ENCODE measurements around the gene EHD2.
"Not testable (repeated sequence)": the region's sequence is repeated elsewhere in the genome, so short reads cannot be mapped to it uniquely, and the experiment has no call there.

Gene EHD2

GRCh38 chr19:47703301-47703700 is 9.9 kb upstream of the EHD2 start:
- Mint-ChIP-seq H3K27me3 (ENCODE audit: low read depth, poor library complexity) (peaks cover 19% of the 10 kb centered on the region), H3K9me3 (no peaks in the 10 kb centered on the region), H3K36me3 (ENCODE audit: low read depth) (peaks cover 28% of the 10 kb centered on the region), H3K4me3 (no peak overlapping the region), H3K4me1 (peaks cover 4% of the 10 kb centered on the region), H3K27ac (no peak overlapping the region)
- DNase-seq = no peak
- TF ChIP-seq CTCF (IDR thresholded peaks at IDR 0.05) = no peak

GRCh38 chr19:47704024-47704423 is 9.2 kb upstream of the EHD2 start:
- Mint-ChIP-seq H3K9me3 (no peaks in the 10 kb centered on the region), H3K27ac (no peak overlapping the region), H3K27me3 (ENCODE audit: low read depth, poor library complexity) (peaks cover 23% of the 10 kb centered on the region), H3K4me1 (peaks cover 4% of the 10 kb centered on the region), H3K36me3 (ENCODE audit: low read depth) (peaks cover 28% of the 10 kb centered on the region), H3K4me3 (no peak overlapping the region)
- TF ChIP-seq CTCF (IDR thresholded peaks at IDR 0.05) = no peak
- no peak for DNase-seq

- DNase-seq = no peak
- Mint-ChIP-seq H3K4me3 (no peak overlapping the region), H3K36me3 (ENCODE audit: low read depth) (peaks cover 28% of the 10 kb centered on the region), H3K9me3 (no peaks in the 10 kb centered on the region), H3K27ac (no peak overlapping the region), H3K4me1 (peaks cover 4% of the 10 kb centered on the region), H3K27me3 (ENCODE audit: low read depth, poor library complexity) (peaks cover 28% of the 10 kb centered on the region)
- no peak for TF ChIP-seq CTCF (IDR thresholded peaks at IDR 0.05)
These were observed 8.6 kb upstream of the EHD2 start for GRCh38 chr19:47704656-47705055.

- H3K4me3 Mint-ChIP-seq = no peak overlapping the region
- peak; percentile 69 for TF ChIP-seq CTCF (IDR thresholded peaks at IDR 0.05)
- DNase-seq = peak; percentile 76
- peaks cover 16% of the 10 kb centered on the region for H3K36me3 Mint-ChIP-seq (ENCODE audit: low read depth)
- H3K9me3 Mint-ChIP-seq = peaks cover 5% of the 10 kb centered on the region
- peaks cover 4% of the 10 kb centered on the region for H3K4me1 Mint-ChIP-seq
- H3K27ac Mint-ChIP-seq = peak overlapping the region; percentile 39
- peaks cover 47% of the 10 kb centered on the region for H3K27me3 Mint-ChIP-seq (ENCODE audit: low read depth, poor library complexity)
These were observed 5.9 kb upstream of the EHD2 start for GRCh38 chr19:47707135-47707925.

GRCh38 chr19:47711652-47712242 is 1.5 kb upstream of the EHD2 start:
- no peaks in the 10 kb centered on the region for H3K36me3 Mint-ChIP-seq (ENCODE audit: low read depth)
- no peaks in the 10 kb centered on the region for H3K4me1 Mint-ChIP-seq
- TF ChIP-seq CTCF (IDR thresholded peaks at IDR 0.05) = no peak
- H3K27ac Mint-ChIP-seq = no peak overlapping the region
- no peak overlapping the region for H3K4me3 Mint-ChIP-seq
- peaks cover 71% of the 10 kb centered on the region for H3K27me3 Mint-ChIP-seq (ENCODE audit: low read depth, poor library complexity)
- peaks cover 32% of the 10 kb centered on the region for H3K9me3 Mint-ChIP-seq
- DNase-seq = no peak

- Mint-ChIP-seq H3K36me3 (ENCODE audit: low read depth) (no peaks in the 10 kb centered on the region), H3K4me3 (no peak overlapping the region), H3K27ac (no peak overlapping the region), H3K4me1 (peaks cover 6% of the 10 kb centered on the region), H3K9me3 (peaks cover 39% of the 10 kb centered on the region), H3K27me3 (ENCODE audit: low read depth, poor library complexity) (peaks cover 52% of the 10 kb centered on the region)
- TF ChIP-seq CTCF (IDR thresholded peaks at IDR 0.05) = no peak
- DNase-seq = no peak
These were observed 1.1 kb downstream of the EHD2 start for GRCh38 chr19:47714339-47714738.

GRCh38 chr19:47714855-47715254 is 1.6 kb downstream of the EHD2 start:
- peaks cover 48% of the 10 kb centered on the region for H3K27me3 Mint-ChIP-seq (ENCODE audit: low read depth, poor library complexity)
- H3K36me3 Mint-ChIP-seq (ENCODE audit: low read depth); H3K4me1 Mint-ChIP-seq; DNase-seq; H3K4me3 Mint-ChIP-seq; H3K27ac Mint-ChIP-seq: not testable (repeated sequence)
- peaks cover 39% of the 10 kb centered on the region for H3K9me3 Mint-ChIP-seq
